A673 (cell line): ENCODE results near the gene AGAP1. TPM values are rescaled to one million over a fixed set of nuclear protein-coding genes. Genes with fewer than 3 reads are reported as not detected.

ENCODE experiments used
- BruUV-seq: library from RNA; stranded (reverse); fragments of 400-500 nt; replicated peaks from 2 replicates; lab custom pipeline; 2021; lab: Mats Ljungman, UMichigan
- CTCF ChIA-PET: fragments of 300-600 bp; sonication (Branson Sonifier 250); formaldehyde crosslinking; loops from one replicate; lab custom pipeline; 2022; ENCODE audit warnings: antibody characterized with exemption; lab: Charles Lee
- POLR2A ChIA-PET: fragments of 300-600 bp; sonication (Branson Sonifier 250); formaldehyde crosslinking; loops from one replicate; lab custom pipeline; 2022; ENCODE audit warnings: antibody characterized with exemption; ENCODE audit not compliant: low non-redundant PET; lab: Charles Lee
- DNase-seq: peaks from one replicate; pipeline ENCODE4 v3.0.0-alpha.2; 2015; ENCODE audit warnings: low spot score
- H3K27ac ChIP-seq: fragments of 200-600 bp; sonication (generic); 2 replicates; pipeline ENCODE4 v1.5.1; 2016; ENCODE audit warnings: mixed run types, low read depth, mild to moderate bottlenecking, mixed read lengths, antibody characterized with exemption, low read length; ENCODE audit not compliant: poor library complexity, severe bottlenecking
- H3K27me3 ChIP-seq: fragments of 200-600 bp; sonication (generic); replicated peaks from 2 replicates; pipeline ENCODE4 v1.6.1; 2017; ENCODE audit warnings: mixed run types, low read depth, mild to moderate bottlenecking, mixed read lengths, antibody characterized with exemption, low read length; ENCODE audit not compliant: insufficient read depth, poor library complexity
- H3K36me3 ChIP-seq: fragments of 200-600 bp; sonication (generic); 2 replicates; pipeline ENCODE4 v1.6.1; 2016; ENCODE audit warnings: mixed run types, mild to moderate bottlenecking, mixed read lengths, antibody characterized with exemption, low read length; ENCODE audit not compliant: insufficient read depth, poor library complexity, severe bottlenecking
- H3K4me1 ChIP-seq: fragments of 200-600 bp; sonication (generic); 2 replicates; pipeline ENCODE4 v1.6.1; 2017; ENCODE audit warnings: mixed run types, mild to moderate bottlenecking, mixed read lengths, antibody characterized with exemption, low read length; ENCODE audit not compliant: insufficient read depth, poor library complexity, severe bottlenecking
- H3K4me3 ChIP-seq: fragments of 200-600 bp; sonication (generic); 2 replicates; pipeline ENCODE4 v1.5.1; 2016; ENCODE audit warnings: low read depth, mixed run types, mild to moderate bottlenecking, mixed read lengths, low read length; ENCODE audit not compliant: poor library complexity, severe bottlenecking
- H3K9me3 ChIP-seq: fragments of 200-600 bp; sonication (generic); 2 replicates; pipeline ENCODE4 v1.6.1; 2016; ENCODE audit warnings: mixed run types, low read depth, mild to moderate bottlenecking, mixed read lengths, antibody characterized with exemption, low read length; ENCODE audit not compliant: poor library complexity, severe bottlenecking
- CTCF ChIP-seq: fragments of 300-800, 200-600 bp; sonication (generic); conservative IDR thresholded peaks from 2 replicates; pipeline ENCODE4 v1.5.1; 2017; ENCODE audit warnings: low read depth, mild to moderate bottlenecking, antibody characterized with exemption, low read length, moderate library complexity, mixed read lengths
- EZH2 ChIP-seq: fragments of 200-600 bp; sonication (generic); IDR thresholded peaks from 2 replicates; pipeline ENCODE4 v1.6.1; 2017; ENCODE audit warnings: borderline replicate concordance, low read depth, mild to moderate bottlenecking, mixed read lengths, antibody characterized with exemption, low read length; ENCODE audit not compliant: poor library complexity, severe bottlenecking
- intact Hi-C: fragments of 100-400 bp; cut with micrococcal nuclease; formaldehyde crosslinking; loops from one replicate; pipeline ENCODE4 v1.10.0; 2022; ENCODE audit not compliant: unreplicated experiment
- total RNA-seq: library from RNA; stranded (reverse); gene quantifications from 2 replicates; pipeline ENCODE4 v1.2.3, GENCODE V29; 2021

The AGAP1 gene
- total RNA-seq, 1 experiment from 2014 or later = 25.3 TPM

- H3K27me3 ChIP-seq = no peaks in the 10 kb centered on the region
- no peak for DNase-seq
- CTCF ChIA-PET = no interaction called here
Observed at GRCh38 chr2:235661952-235662351, 168.1 kb downstream of the AGAP1 start.

GRCh38 chr2:235663875-235664274 lies 170.0 kb downstream of the AGAP1 start:
- CTCF ChIA-PET = no interaction called here
- BruUV-seq = no TSS peak
- no peaks in the 10 kb centered on the region for H3K9me3 ChIP-seq
- H3K4me3 ChIP-seq = no peak overlapping the region
- no peak overlapping the region for H3K27ac ChIP-seq
- TF ChIP-seq CTCF = no peak
- no peak for TF ChIP-seq EZH2
- H3K4me1 ChIP-seq = peaks cover 20% of the 10 kb centered on the region
- intact Hi-C loops = no loop called here
- H3K36me3 ChIP-seq = no peaks in the 10 kb centered on the region
- H3K27me3 ChIP-seq = no peaks in the 10 kb centered on the region
- DNase-seq = no peak
- POLR2A ChIA-PET = interaction anchor here (0.6 kb wide), 1 partner anchor 85 kb away, joined by 14 read pairs; no protein-coding TSS in a partner anchor

More at GRCh38 chr2:235661952-235662351, 168.1 kb downstream of the AGAP1 start:
- no peak overlapping the region for H3K4me3 ChIP-seq
- TF ChIP-seq EZH2 (no peak), CTCF (no peak)
- no peak overlapping the region for H3K27ac ChIP-seq
- H3K4me1 ChIP-seq = peaks cover 33% of the 10 kb centered on the region
- POLR2A ChIA-PET = no interaction called here
- H3K36me3 ChIP-seq = no peaks in the 10 kb centered on the region
- no TSS peak for BruUV-seq
- intact Hi-C loops = no loop called here
- no peaks in the 10 kb centered on the region for H3K9me3 ChIP-seq

GRCh38 chr2:235665661-235666212 lies 171.9 kb downstream of the AGAP1 start:
- POLR2A ChIA-PET = no interaction called here
- intact Hi-C loops = no loop called here
- Histone ChIP-seq H3K4me3 (peak overlapping the region; percentile 27), H3K9me3 (no peaks in the 10 kb centered on the region), H3K27me3 (peaks cover 4% of the 10 kb centered on the region), H3K4me1 (peaks cover 16% of the 10 kb centered on the region), H3K27ac (no peak overlapping the region), H3K36me3 (no peaks in the 10 kb centered on the region)
- no TSS peak for BruUV-seq
- CTCF ChIA-PET = no interaction called here
- TF ChIP-seq CTCF (no peak), EZH2 (no peak)
- DNase-seq = no peak
